KOPT-K1 (cell line): Measurements from ENCODE around the gene ZNF700.
A peak's percentile ranks its signal among the peaks of the same experiment; 100 is the strongest.
"Not testable (repeated sequence)": the region's sequence is repeated elsewhere in the genome, so short reads cannot be mapped to it uniquely, and the experiment has no call there.

Experiments
- H3K27ac ChIP-seq: fragments of 200-600 bp; sonication (generic); 2 replicates; pipeline ENCODE4 v1.5.1; 2016; ENCODE audit warnings: antibody characterized with exemption, mild to moderate bottlenecking, low read depth, low read length; ENCODE audit not compliant: poor library complexity, severe bottlenecking
- H3K36me3 ChIP-seq: fragments of 200-600 bp; sonication (generic); 2 replicates; pipeline ENCODE4 v1.5.1; 2017; ENCODE audit warnings: antibody characterized with exemption, mild to moderate bottlenecking, low read length, moderate library complexity; ENCODE audit not compliant: insufficient read depth
- H3K9me3 ChIP-seq: fragments of 200-600 bp; sonication (generic); 2 replicates; pipeline ENCODE4 v1.5.1; 2017; ENCODE audit warnings: antibody characterized with exemption, low read length, mild to moderate bottlenecking; ENCODE audit not compliant: insufficient read depth, poor library complexity, severe bottlenecking

ZNF700 gene

DNA sequence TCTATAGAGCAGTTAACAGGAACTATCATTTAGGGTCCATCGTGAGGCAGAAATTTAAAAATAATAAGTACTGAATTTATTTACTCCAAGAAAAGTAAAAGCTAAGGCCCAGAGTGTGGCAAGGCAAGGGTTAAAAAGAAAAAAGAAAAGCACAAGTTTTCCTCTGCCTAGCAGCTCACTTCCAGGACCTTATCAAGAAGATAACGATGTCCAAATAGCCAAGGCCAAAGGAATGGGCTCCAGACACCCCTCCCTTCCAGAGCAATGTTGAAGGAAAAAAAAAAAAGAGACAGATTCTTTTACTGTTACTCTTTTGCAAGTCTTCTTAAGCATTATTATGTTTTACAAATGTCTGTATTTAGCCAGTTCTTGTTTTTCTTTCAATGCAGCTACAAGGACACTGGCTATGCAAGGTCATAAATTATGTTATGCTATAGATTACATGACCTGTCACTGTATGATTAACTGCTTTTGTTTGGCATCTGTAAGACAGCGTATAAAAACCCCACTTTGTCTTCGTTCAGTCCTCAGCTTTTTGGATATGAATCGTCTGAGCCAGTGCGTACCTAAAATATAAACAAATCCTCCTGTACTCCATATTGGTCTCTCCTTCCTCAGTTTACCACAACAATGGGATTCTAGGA, 2.9 kb upstream of the ZNF700 start:
- Histone ChIP-seq H3K36me3 (peaks cover 6% of the 10 kb centered on the region), H3K27ac (no peak overlapping the region), H3K9me3 (no peaks in the 10 kb centered on the region)

DNA sequence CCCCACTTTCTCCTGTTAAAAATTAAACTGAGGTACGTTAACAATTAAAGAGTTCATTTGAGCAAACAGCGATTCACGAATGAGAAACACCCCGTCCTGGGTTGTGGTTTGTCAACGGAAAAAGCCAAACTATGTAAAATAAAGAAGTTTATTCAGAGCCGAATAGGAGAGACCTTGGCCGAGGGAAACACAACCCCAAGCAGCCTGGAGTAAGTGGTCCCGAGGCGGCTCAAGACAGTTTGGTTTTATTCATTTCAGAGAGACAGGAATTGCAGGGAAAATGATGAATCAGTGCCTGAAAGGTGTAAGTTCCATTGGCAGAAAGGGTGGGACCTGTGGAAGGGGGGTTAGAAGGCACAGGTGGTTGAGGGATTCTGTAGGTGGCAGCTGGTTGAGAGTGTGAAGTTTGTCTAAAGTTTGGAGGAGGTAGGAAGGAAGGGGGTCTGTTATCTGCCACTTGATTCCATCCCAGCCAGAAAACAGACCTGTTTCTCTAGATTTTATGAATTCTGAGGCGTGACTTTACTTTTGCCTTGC, 812 bp downstream of the ZNF700 start:
- peak overlapping the region; percentile 99 for H3K27ac ChIP-seq
- peaks cover 42% of the 10 kb centered on the region for H3K36me3 ChIP-seq

DNA sequence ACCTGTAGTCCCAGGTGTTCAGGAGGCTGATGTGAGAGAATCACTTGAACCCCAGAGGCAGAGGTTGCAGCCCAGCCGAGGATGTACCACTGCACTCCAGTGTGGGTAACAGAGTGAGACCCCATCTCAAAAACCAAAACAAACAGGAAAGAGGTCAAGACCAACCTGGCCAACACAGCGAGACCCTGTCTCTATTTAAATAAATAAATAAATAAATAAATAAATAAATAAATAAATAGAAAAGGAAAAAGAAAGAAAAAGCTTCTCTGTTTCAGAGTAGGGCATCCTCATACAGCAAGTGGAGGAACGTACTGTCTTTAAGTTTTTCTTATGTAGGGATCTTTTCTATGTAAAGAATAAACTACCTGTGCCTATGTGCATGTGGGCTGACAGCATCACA, 2.3 kb downstream of the ZNF700 start:
- peaks cover 57% of the 10 kb centered on the region for H3K36me3 ChIP-seq
- no peak overlapping the region for H3K27ac ChIP-seq
- peaks cover 49% of the 10 kb centered on the region for H3K9me3 ChIP-seq

More for the DNA sequence above, 812 bp downstream of the ZNF700 start:
- H3K9me3 ChIP-seq, result peaks cover 34% of the 10 kb centered on the region

DNA sequence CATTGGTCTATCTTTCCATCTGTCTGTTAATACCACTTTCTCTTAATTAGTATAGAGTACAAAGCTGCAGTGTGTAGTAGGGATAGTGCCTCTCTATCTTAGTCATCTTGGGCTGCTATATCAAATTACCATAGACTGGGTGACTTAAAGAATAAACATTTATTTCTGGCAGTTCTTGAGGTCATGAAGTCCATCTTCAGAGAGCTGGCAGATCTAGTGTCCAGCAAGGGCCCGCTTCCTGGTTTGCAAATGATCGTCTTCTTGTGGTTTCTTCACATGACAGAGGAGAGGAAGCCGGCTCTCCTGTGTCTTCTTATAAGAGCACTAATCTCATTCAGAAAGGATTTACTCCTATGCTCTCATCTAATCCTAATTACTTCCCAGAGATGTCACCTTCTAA, 6.1 kb downstream of the ZNF700 start:
- peaks cover 92% of the 10 kb centered on the region for H3K36me3 ChIP-seq

DNA sequence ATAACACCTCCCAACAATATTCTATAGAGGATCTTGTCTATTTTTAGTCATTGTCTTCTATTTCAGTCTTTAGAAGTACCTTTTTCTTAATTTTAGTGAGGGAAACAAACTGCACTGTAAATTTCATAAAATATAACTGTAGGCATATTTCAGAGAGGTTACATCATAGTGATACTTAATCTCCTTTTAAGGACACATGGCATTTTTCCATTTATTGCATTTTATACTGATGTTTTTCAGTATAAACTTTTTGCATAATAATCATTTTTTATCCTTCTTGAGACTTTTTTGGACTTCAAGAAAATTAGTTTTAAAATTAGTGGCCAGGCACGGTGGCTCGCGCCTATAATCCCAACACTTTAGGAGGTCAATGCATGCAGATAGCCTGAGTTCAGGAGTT, 6.6 kb downstream of the ZNF700 start:
- Histone ChIP-seq H3K9me3 (peaks cover 89% of the 10 kb centered on the region), H3K36me3 (peaks cover 91% of the 10 kb centered on the region), H3K27ac (no peak overlapping the region)

More for the DNA sequence above, 6.1 kb downstream of the ZNF700 start:
- Histone ChIP-seq H3K27ac (no peak overlapping the region), H3K9me3 (peaks cover 87% of the 10 kb centered on the region)

DNA sequence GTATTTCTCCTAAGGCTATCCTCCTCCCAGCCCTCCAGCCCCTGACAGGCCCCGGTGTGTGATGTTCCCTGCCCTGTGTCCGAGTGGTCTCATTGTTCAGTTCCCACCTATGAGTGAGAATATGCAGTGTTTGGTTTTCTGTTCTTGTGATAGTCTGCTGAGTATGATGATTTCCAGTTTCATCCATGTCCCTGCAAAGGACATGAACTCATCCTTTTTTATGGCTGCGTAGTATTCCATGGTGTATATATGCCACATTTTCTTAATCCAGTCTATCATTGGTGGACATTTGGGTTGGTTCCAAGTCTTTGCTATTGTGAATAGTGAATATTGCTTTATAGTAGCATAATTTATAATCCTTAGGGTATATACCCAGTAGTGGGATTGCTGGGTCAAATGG, 10.9 kb downstream of the ZNF700 start:
- Histone ChIP-seq H3K36me3 (peaks cover 80% of the 10 kb centered on the region), H3K9me3 (peaks cover 87% of the 10 kb centered on the region)
- not testable (repeated sequence) for H3K27ac ChIP-seq

DNA sequence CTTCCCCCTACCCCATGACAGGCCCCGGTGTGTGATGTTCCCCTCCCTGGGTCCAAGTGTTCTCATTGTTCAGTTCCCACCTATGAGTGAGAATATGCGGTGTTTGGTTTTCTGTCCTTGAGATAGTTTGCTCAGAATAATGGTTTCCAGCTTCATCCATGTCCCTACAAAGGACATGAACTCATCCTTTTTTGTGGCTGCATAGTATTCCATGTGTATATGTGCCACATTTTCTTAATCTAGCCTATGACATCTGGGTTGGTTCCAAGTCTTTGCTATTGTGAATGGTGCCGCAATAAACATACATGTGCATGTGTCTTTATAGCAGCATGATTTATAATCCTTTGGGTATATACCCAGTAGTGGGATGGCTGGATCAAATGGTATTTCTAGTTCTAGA, 13.5 kb downstream of the ZNF700 start:
- Histone ChIP-seq H3K9me3 (peaks cover 87% of the 10 kb centered on the region), H3K36me3 (peaks cover 74% of the 10 kb centered on the region)
- not testable (repeated sequence) for H3K27ac ChIP-seq

DNA sequence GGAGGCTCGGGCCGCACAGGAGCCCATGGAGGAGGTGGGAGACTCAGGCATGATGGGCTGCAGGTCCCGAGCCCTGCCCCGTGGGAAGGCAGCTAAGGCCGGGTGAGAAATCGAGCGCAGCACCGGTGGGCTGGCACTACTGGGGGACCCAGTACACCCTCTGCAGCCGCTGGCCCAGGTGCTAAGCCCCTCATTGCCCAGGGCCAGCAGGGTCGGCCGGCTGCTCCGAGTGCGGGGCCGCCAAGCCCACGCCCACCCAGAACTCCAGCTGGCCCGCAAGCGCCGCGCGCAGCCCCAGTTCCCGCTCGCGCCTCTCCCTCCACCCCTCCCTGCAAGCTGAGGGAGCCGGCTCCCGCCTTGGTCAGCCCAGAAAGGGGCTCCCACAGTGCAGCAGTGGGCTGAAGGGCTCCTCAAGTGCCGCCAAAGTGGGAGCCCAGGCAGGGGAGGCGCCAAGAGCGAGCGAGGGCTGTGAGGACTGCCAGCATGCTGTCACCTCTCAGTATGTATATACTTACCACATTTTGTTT, 16.5 kb downstream of the ZNF700 start:
- H3K27ac ChIP-seq, result not testable (repeated sequence)
- H3K9me3 ChIP-seq, result peaks cover 90% of the 10 kb centered on the region
- H3K36me3 ChIP-seq, result peaks cover 80% of the 10 kb centered on the region

DNA sequence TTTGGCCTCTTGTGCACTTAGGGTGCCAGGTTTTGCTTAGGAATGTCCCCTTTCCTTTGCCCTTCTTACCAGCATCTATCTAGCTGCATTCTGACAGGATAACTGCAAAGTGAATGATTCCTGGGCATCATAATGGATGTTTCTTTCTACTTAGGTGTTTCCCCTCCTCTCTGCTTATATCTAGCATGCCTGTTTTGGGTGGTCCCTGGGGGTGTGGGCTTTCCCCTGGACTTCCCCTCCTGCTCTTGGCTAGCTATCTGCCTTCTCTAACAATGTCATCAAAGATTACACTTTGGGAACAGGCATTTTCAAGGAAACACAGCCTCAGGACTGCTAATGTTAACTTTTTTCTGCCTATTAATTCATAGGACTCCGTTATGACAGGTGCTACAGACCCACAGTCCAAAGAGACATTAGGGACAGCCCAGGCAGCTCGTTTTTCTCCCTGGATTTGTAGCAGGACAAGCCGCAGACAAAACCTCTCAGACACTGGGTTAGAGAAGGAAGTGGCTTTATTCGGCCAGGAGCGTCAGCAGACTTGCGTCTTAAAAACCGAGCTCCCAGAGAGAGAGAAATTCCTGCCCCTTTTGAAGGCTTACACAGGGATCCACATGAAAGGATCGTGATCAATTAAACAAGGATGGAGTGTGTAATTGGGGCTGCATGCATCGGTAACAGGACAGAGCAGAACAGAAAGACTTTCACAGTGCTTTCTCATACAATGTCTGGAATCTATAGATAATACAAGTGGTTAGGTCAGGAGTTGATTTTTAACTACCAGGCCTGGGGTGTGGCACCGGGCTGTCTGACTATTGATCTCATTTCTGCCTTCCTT, 17.3 kb downstream of the ZNF700 start:
- H3K9me3 ChIP-seq, result peaks cover 93% of the 10 kb centered on the region
- no peak overlapping the region for H3K27ac ChIP-seq
- peaks cover 84% of the 10 kb centered on the region for H3K36me3 ChIP-seq

DNA sequence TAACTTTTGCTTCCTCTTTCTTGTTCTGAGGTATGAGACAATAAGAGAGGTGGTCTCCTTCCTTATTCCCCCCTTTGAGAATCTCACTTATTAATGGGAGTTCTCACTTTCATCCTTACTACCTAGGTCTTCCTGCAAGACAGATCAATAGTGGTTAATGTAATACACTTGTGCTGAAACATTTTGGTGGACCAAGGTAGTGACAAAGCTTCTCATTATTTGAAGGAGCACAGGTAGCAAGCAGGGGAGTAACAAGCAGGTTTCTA, 17.9 kb downstream of the ZNF700 start:
- Histone ChIP-seq H3K9me3 (peaks cover 93% of the 10 kb centered on the region), H3K36me3 (peaks cover 84% of the 10 kb centered on the region), H3K27ac (no peak overlapping the region)

DNA sequence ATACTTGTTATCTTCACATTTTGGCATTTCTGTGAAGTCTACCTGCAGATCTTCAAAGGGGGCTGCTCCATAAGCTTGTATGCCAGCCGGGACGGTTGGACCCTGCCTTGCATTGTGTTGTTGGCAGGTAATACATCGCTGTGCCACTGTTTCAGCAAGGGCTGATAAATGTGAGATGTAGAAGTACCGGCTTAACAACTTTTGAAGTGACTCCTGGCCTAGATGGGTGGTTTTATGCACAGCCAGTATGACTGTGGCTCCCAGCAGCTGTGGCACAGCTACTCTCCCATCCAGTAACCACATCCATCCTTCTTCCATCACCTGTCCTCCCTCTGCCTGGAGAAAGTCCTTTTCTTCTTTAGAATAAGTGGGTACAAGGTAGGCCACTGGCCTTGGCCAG, 19.7 kb downstream of the ZNF700 start:
- Histone ChIP-seq H3K36me3 (peaks cover 93% of the 10 kb centered on the region), H3K27ac (no peak overlapping the region), H3K9me3 (peaks cover 100% of the 10 kb centered on the region)

DNA sequence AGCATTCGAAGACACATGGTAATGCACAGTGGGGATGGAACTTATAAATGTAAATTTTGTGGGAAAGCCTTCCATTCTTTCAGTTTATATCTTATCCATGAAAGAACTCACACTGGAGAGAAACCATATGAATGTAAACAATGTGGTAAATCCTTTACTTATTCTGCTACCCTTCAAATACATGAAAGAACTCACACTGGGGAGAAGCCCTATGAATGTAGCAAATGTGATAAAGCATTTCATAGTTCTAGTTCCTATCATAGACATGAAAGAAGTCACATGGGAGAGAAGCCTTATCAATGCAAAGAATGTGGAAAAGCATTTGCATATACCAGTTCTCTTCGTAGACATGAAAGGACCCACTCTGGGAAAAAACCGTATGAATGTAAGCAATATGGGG, 23.7 kb downstream of the ZNF700 start:
- H3K27ac ChIP-seq, result no peak overlapping the region
- H3K9me3 ChIP-seq, result peaks cover 100% of the 10 kb centered on the region
- peaks cover 100% of the 10 kb centered on the region for H3K36me3 ChIP-seq

DNA sequence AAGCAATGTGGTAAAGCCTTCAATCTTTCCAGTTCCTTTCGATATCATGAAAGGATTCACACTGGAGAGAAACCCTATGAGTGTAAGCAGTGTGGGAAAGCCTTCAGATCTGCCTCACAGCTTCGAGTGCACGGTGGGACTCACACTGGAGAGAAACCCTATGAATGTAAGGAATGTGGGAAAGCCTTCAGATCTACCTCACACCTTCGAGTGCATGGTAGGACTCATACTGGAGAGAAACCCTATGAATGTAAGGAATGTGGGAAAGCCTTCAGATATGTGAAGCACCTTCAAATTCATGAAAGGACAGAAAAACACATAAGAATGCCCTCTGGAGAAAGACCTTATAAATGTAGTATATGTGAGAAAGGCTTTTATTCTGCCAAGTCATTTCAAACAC, 24.3 kb downstream of the ZNF700 start:
- Histone ChIP-seq H3K36me3 (peaks cover 94% of the 10 kb centered on the region), H3K27ac (no peak overlapping the region), H3K9me3 (peaks cover 100% of the 10 kb centered on the region)

DNA sequence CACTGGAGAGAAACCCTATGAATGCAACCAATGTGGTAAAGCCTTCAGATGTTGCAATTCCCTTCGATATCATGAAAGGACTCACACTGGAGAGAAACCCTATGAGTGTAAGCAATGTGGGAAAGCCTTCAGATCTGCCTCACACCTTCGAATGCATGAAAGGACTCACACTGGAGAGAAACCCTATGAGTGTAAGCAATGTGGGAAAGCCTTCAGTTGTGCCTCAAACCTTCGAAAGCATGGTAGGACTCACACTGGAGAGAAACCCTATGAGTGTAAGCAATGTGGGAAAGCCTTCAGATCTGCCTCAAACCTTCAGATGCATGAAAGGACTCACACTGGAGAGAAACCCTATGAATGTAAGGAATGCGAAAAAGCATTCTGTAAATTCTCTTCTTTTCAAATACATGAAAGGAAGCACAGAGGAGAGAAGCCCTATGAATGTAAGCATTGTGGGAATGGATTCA, 24.7 kb downstream of the ZNF700 start:
- Histone ChIP-seq H3K36me3 (peaks cover 90% of the 10 kb centered on the region), H3K9me3 (peaks cover 100% of the 10 kb centered on the region)
- not testable (repeated sequence) for H3K27ac ChIP-seq

DNA sequence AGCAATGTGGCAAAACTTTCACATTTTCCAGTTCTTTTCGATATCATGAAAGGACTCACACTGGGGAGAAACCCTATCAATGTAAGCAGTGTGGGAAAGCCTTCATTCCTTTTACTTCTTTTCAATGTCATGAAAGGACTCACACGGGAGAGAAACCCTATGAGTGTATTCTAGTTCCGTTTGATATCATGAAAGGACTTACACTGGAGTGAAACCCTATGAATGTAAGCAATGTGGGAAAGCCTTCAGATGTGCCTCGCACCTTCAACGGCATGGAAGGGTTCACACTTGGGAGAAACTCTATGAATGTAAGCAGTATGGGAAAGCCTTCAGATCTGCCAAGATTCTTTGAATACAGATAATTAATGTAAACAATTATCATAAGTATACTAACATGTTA, 25.4 kb downstream of the ZNF700 start:
- H3K27ac ChIP-seq, result no peak overlapping the region
- peaks cover 98% of the 10 kb centered on the region for H3K9me3 ChIP-seq
- peaks cover 83% of the 10 kb centered on the region for H3K36me3 ChIP-seq
